B cell (primary cell): Measurements from ENCODE around the gene IL17B. TPM values are rescaled to one million over a fixed set of nuclear protein-coding genes. Genes with fewer than 3 reads are reported as not detected.

Source experiments
- ATAC-seq: fragments of 200-7000 bp; cut with Tn5 transposase; one replicate; pipeline ENCODE4 v1.10.0; 2021; ENCODE audit warnings: low read depth, mild to moderate bottlenecking, moderate number of reproducible peaks, moderate library complexity
- CTCF ChIA-PET: fragments of 350-600 bp; sonication (Branson Sonifier 250); formaldehyde crosslinking; loops from one replicate; lab custom pipeline; 2021; ENCODE audit warnings: antibody characterized with exemption, inconsistent platforms; lab: Charles Lee
- POLR2A ChIA-PET: fragments of 350-600 bp; sonication (Branson Sonifier 250); formaldehyde crosslinking; loops from one replicate; lab custom pipeline; 2021; ENCODE audit warnings: antibody characterized with exemption; lab: Charles Lee
- DNase-seq: peaks from one replicate; pipeline ENCODE4 v3.0.0; 2013
- H2AFZ ChIP-seq: 2 replicates; pipeline ENCODE4 v1.6.1; 2012; ENCODE audit warnings: mild to moderate bottlenecking, low read depth, low read length; ENCODE audit not compliant: insufficient read depth, poor library complexity, severe bottlenecking
- H3K27ac ChIP-seq, 2 donors: 1 replicate in 1 of 2; 2 replicates in 1 of 2; pipeline ENCODE4 v1.5.1; 2012 to 2013; ENCODE audit warnings: low read length in 2 of 2, mild to moderate bottlenecking in 2 of 2, moderate library complexity in 1 of 2
- H3K27me3 ChIP-seq, 4 experiments: fragments of 200-600 bp in 1 of 4; sonication (generic) in 1 of 4; replicated peaks in 1 of 4; 1 replicate in 2 of 4; 2 replicates in 2 of 4; pipeline versions ENCODE4 v1.6.1 to v1.7.0; 2013 to 2016; ENCODE audit warnings: low read length in 3 of 4, mild to moderate bottlenecking in 2 of 4, mixed read lengths in 1 of 4, moderate library complexity in 1 of 4; ENCODE audit not compliant: insufficient read depth in 4 of 4, control insufficient read depth in 3 of 4; ENCODE audit errors: control extremely low read depth in 1 of 4
- H3K36me3 ChIP-seq, 2 experiments: replicated peaks in 1 of 2; 1 replicate in 1 of 2; 2 replicates in 1 of 2; pipeline versions ENCODE4 v1.6.1 to v1.7.1; 2013; ENCODE audit warnings: low read length in 1 of 2; ENCODE audit not compliant: insufficient read depth in 2 of 2, control insufficient read depth in 1 of 2; ENCODE audit errors: control extremely low read depth in 1 of 2, extremely low read depth in 1 of 2
- H3K4me1 ChIP-seq, 2 donors: fragments of 200-600 bp in 1 of 2; sonication (generic) in 1 of 2; 1 replicate in 1 of 2; 2 replicates in 1 of 2; pipeline versions ENCODE4 v1.5.1 to v1.6.1; 2013 to 2017; ENCODE audit warnings: low read length in 2 of 2; ENCODE audit not compliant: control insufficient read depth in 2 of 2, insufficient read depth in 2 of 2
- H3K4me2 ChIP-seq: replicated peaks from 2 replicates; pipeline ENCODE3; 2012; ENCODE audit warnings: mild to moderate bottlenecking, low read depth, low read length; ENCODE audit not compliant: poor library complexity, severe bottlenecking
- H3K4me3 ChIP-seq, 5 experiments: fragments of 200-600 bp in 1 of 5; sonication (generic) in 1 of 5; 1 replicate in 3 of 5; 2 replicates in 2 of 5; pipeline versions ENCODE4 v1.5.1 to v1.7.0; 2011 to 2016; ENCODE audit warnings: low read length in 4 of 5, mild to moderate bottlenecking in 4 of 5, low read depth in 2 of 5, control low read depth in 1 of 5, moderate library complexity in 1 of 5; ENCODE audit not compliant: insufficient read depth in 1 of 5; ENCODE audit errors: control extremely low read depth in 1 of 5, extremely low read depth in 1 of 5
- H3K79me2 ChIP-seq: fragments of 200-600 bp; sonication (generic); one replicate; pipeline ENCODE4 v1.6.0; 2016; ENCODE audit warnings: low read length; ENCODE audit not compliant: control insufficient read depth, insufficient read depth
- H3K9ac ChIP-seq: fragments of 200-600 bp; sonication (generic); 2 replicates; pipeline ENCODE4 v1.6.1; 2017; ENCODE audit warnings: mild to moderate bottlenecking, low read length, moderate library complexity
- H3K9me3 ChIP-seq, 3 donors: one replicate each; pipeline versions ENCODE4 v1.6.1 to v1.7.1; 2013; ENCODE audit warnings: low read length in 2 of 3; ENCODE audit not compliant: control insufficient read depth in 2 of 3, insufficient read depth in 1 of 3; ENCODE audit errors: control extremely low read depth in 1 of 3
- H4K20me1 ChIP-seq: 2 replicates; pipeline ENCODE4 v1.6.0; 2012; ENCODE audit warnings: mild to moderate bottlenecking, low read length; ENCODE audit not compliant: insufficient read depth, control insufficient read depth, poor library complexity, severe bottlenecking
- H3K27ac Mint-ChIP-seq: one replicate; pipeline ENCODE4 v1.8.0; 2021; ENCODE audit warnings: mixed read lengths
- H3K27me3 Mint-ChIP-seq: one replicate; pipeline ENCODE4 v1.8.0; 2021; ENCODE audit warnings: mixed read lengths
- H3K4me1 Mint-ChIP-seq: one replicate; pipeline ENCODE4 v1.8.0; 2021; ENCODE audit warnings: mixed read lengths
- H3K4me3 Mint-ChIP-seq: one replicate; pipeline ENCODE4 v1.8.0; 2021; ENCODE audit warnings: mixed read lengths
- H3K9me3 Mint-ChIP-seq: one replicate; pipeline ENCODE4 v1.8.0; 2022; ENCODE audit warnings: mixed read lengths; ENCODE audit not compliant: insufficient read depth
- EZH2 ChIP-seq: IDR thresholded peaks from 2 replicates; pipeline ENCODE4 v1.6.1; 2012; ENCODE audit warnings: borderline replicate concordance, low read depth, mild to moderate bottlenecking, moderate library complexity, low read length; ENCODE audit not compliant: insufficient read depth, poor library complexity, severe bottlenecking
- WGBS: methylation state at CpG from one replicate; pipeline ENCODE4 v1.1.5; 2013; ENCODE audit warnings: missing lambda C conversion rate; ENCODE audit not compliant: insufficient coverage; 5-methylcytosine and 5-hydroxymethylcytosine counted together
- intact Hi-C: fragments of 100-400 bp; cut with micrococcal nuclease; formaldehyde crosslinking; loops from one replicate; pipeline ENCODE4 v1.10.0; 2022
- polyA plus RNA-seq: library from polyadenylated mRNA; depleted of rRNA; stranded (reverse); fragments of >200 nt; gene quantifications from 2 replicates; pipeline ENCODE4 v1.2.3, GENCODE V29; 2012
- total RNA-seq, 2 donors: library from RNA; stranded (reverse); fragments of 120-200 nt in 1 of 2; gene quantifications; 1 replicate in 1 of 2; 2 replicates in 1 of 2; pipeline versions ENCODE4 v1.2.3 to v1.2.4, GENCODE V29; 2013 to 2022
- TF ChIP-seq, protein P1 (sequence below): fragments of 200-600 bp; IDR thresholded peaks from one replicate; pipeline ENCODE4 v1.8.0; 2022; ENCODE audit warnings: antibody characterized with exemption, mild to moderate bottlenecking

Gene IL17B
- total and polyA plus RNA-seq, 2 donors (not counting 1 experiment from before 2014, with no cell fraction given) = not detected

DNA sequence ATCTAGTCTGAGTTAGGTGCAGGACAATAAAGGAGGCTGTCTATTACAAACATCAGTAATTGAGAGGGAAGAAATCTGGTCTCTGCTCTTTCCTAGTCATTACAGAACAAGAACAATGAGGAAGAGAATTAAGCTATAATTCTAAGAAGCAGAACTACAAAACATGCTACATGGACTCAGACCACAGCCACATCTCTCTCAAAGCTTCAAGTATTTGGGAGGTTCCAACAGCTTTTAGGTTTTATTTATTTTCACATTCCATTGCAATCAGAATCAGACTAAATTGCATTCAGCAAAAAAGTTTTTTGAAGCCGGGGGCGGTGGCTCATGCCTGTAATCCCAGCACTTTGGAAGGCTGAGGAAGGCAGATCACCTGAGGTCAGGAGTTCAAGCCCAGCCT, 34.9 kb downstream of the IL17B start:
- peaks cover 17% of the 10 kb centered on the region for H4K20me1 ChIP-seq
- H3K9me3 Mint-ChIP-seq = no peaks in the 10 kb centered on the region
- no peak overlapping the region for H3K4me2 ChIP-seq
- intact Hi-C loops = loop anchor here (10.0 kb wide), 1 partner anchor 509 kb away; no protein-coding TSS in a partner anchor
- H2AFZ ChIP-seq = peak overlapping the region; percentile 88
- peaks cover 0 to 16% of the 10 kb centered on the region in 2 experiments for H3K36me3 ChIP-seq
- H3K27me3 ChIP-seq = peaks cover 0 to 3% (median 0%) of the 10 kb centered on the region in 4 experiments
- peak overlapping the region; percentile 81 for H3K27ac Mint-ChIP-seq
- H3K9ac ChIP-seq = no peak overlapping the region
- DNase-seq (peak; percentile 13), ATAC-seq (no peak)
- TF ChIP-seq, protein P1, sequence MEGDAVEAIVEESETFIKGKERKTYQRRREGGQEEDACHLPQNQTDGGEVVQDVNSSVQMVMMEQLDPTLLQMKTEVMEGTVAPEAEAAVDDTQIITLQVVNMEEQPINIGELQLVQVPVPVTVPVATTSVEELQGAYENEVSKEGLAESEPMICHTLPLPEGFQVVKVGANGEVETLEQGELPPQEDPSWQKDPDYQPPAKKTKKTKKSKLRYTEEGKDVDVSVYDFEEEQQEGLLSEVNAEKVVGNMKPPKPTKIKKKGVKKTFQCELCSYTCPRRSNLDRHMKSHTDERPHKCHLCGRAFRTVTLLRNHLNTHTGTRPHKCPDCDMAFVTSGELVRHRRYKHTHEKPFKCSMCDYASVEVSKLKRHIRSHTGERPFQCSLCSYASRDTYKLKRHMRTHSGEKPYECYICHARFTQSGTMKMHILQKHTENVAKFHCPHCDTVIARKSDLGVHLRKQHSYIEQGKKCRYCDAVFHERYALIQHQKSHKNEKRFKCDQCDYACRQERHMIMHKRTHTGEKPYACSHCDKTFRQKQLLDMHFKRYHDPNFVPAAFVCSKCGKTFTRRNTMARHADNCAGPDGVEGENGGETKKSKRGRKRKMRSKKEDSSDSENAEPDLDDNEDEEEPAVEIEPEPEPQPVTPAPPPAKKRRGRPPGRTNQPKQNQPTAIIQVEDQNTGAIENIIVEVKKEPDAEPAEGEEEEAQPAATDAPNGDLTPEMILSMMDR = no peak
- TF ChIP-seq EZH2 = no peak
- peaks cover 2% of the 10 kb centered on the region for H3K79me2 ChIP-seq
- CTCF ChIA-PET = interaction anchor here (0.6 to 4.2 kb wide), 3 partner anchors 14 to 612 kb away, joined by 3 to 36 read pairs (median 13); partner anchors contain the start of gene PCYOX1L
- H3K4me1 ChIP-seq = peaks cover 11 to 22% of the 10 kb centered on the region in 2 donors
- H3K4me3 ChIP-seq = no peak overlapping the region
- WGBS = 100% methylated on average over 2 of the region's 2 CpGs
- H3K4me1 Mint-ChIP-seq = peaks cover 29% of the 10 kb centered on the region
- no peak overlapping the region for H3K27ac ChIP-seq
- H3K4me3 Mint-ChIP-seq = peak overlapping the region; percentile 70
- H3K27me3 Mint-ChIP-seq = no peaks in the 10 kb centered on the region
- POLR2A ChIA-PET = interaction anchor here (1.2 to 2.9 kb wide), 3 partner anchors 14 to 207 kb away, joined by 4 to 15 read pairs (median 5); partner anchors contain the start of genes CSNK1A1 and PCYOX1L
- H3K9me3 ChIP-seq = peaks cover 0 to 11% (median 0%) of the 10 kb centered on the region in 3 donors

DNA sequence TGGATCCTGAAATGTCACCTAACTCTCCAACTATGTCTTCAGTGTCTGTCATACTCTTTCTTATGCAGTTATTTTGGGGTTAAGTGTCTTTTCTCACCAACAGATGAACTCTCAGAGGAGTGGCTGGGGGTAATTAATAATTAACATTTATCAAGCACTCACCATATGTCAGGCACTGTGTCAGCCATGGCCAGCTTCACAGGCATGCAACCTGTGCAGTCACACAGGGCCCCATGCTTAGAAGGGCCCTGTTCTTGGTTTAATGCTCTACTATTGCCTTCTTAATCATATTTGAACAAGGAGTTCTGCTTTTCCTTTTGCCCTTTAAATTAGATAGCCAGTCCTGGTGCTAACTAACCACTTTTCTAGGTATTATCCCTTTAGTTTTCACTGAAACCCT, 37.2 kb downstream of the IL17B start:
- peaks cover 0 to 3% (median 0%) of the 10 kb centered on the region in 4 experiments for H3K27me3 ChIP-seq
- no peak for TF ChIP-seq EZH2
- TF ChIP-seq, protein P1 = no peak
- POLR2A ChIA-PET = no interaction called here
- no peak overlapping the region for H3K27ac ChIP-seq
- no peaks in the 10 kb centered on the region for H3K36me3 ChIP-seq
- H3K9me3 Mint-ChIP-seq = no peaks in the 10 kb centered on the region
- H3K27me3 Mint-ChIP-seq = peaks cover 5% of the 10 kb centered on the region
- H3K4me3 Mint-ChIP-seq = no peak overlapping the region
- no peak for DNase-seq
- CTCF ChIA-PET = interaction anchor here (0.7 to 1.9 kb wide), 3 partner anchors 21 to 226 kb away, joined by 3 to 5 read pairs (median 3); no protein-coding TSS in a partner anchor
- H3K27ac Mint-ChIP-seq = no peak overlapping the region
- no peak overlapping the region for H2AFZ ChIP-seq
- peaks cover under 1% of the 10 kb centered on the region for H4K20me1 ChIP-seq
- H3K79me2 ChIP-seq = no peaks in the 10 kb centered on the region
- intact Hi-C loops = loop anchor here (10.0 kb wide), 1 partner anchor 507 kb away; no protein-coding TSS in a partner anchor
- H3K9ac ChIP-seq = no peak overlapping the region
- ATAC-seq = no peak
- H3K9me3 ChIP-seq = peaks cover 0 to 11% (median 0%) of the 10 kb centered on the region in 3 donors
- peaks cover 11 to 19% of the 10 kb centered on the region in 2 donors for H3K4me1 ChIP-seq
- no peak overlapping the region for H3K4me2 ChIP-seq
- H3K4me1 Mint-ChIP-seq = peaks cover 22% of the 10 kb centered on the region
- H3K4me3 ChIP-seq = no peak overlapping the region
